Activated CD4-positive, alpha-beta T cell treated with anti-CD3 and anti-CD28 coated beads, Interleukin-2, amount 50 U/mL, for 4 hours (primary cell): ENCODE data around the gene CADM1.

Experiments used
- DNase-seq, 2 experiments: peaks; one replicate each; pipeline ENCODE4 v3.0.0-alpha.2; 2020

The CADM1 gene

GRCh38 chr11:115345840-115346239 is 158.4 kb downstream of the CADM1 start:
- DNase-seq, result no peak

GRCh38 chr11:115345361-115345760 is 158.9 kb downstream of the CADM1 start:
- no peak for DNase-seq

GRCh38 chr11:115344846-115345245 is 159.4 kb downstream of the CADM1 start:
- no peak for DNase-seq

DNA sequence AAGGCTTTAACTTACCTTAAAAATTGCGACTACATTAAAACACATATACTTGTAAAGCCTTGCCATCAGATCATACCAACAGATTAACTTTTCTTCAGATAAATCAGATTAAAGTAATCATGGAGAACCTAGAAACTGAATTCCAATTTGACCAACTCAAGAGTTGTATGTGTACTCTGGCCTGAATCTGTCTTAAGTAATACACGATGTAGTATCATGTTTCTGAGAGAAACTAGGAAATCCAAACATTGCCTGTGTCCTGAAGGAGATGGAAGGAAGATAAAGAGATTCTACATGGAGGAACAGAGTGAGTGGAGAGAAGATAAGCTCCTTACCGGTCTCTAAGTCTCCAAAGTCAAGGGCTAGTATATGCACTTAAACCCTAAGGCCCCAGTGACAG is 162.1 kb downstream of the CADM1 start:
- no peak for DNase-seq

DNA sequence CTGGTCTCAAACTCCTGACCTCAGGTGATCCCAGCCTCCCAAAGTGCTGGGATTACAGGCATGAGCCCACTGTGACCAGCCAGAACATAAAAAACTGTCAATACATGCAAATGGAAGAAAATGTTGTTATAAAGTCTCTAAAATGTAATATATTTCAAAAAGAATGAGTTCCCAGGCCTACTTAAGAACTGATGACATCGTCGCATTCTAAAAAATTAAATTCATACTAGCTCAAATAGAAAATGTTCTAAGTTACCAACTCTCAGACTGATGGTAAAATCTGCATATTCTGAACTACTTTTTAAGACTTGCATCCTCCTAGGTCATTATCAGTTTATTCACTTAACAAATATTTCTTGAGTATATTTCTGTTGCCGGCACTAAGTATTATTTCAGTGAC is 163.3 kb downstream of the CADM1 start:
- no peak for DNase-seq

DNA sequence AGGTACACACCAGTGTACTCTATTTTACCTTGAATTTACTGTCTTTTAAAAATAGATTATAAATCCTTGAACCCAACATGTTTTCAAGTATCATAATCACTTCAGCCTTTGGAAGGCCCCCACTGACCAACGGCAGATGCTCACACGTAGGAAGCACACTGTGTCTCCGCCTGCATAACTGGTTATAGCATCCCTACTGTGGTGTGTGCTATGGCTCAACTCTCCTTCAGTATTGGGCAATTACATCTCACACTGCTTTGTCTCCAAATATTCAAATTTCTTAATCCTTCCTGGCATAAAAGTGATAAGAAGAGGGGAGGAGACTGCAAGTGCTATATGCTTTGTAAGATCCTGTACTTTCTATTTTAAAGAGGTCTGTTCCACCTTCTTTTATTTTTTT is 165.7 kb downstream of the CADM1 start:
- no peak for DNase-seq

- DNase-seq, result no peak
Measured at GRCh38 chr11:115334932-115335788, 169.1 kb downstream of the CADM1 start.

DNA sequence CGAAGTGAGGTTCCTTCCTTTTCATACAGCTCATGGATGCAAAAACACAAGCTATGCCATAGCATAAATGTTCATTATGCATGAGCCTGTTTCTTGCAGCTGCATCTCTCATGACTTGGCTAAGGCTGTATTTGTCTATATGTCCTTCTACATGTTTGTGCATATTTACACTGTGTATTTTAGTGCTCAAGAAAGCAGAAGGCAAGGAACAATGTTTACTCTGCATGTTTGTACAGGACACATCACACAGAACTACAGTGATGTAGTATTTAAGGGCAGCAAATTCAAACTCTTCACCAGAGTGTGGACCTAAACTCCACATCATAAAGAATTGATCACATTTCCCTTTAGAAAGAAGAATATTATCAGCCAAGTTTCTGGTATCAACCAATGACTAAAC is 170.3 kb downstream of the CADM1 start:
- no peak for DNase-seq

DNA sequence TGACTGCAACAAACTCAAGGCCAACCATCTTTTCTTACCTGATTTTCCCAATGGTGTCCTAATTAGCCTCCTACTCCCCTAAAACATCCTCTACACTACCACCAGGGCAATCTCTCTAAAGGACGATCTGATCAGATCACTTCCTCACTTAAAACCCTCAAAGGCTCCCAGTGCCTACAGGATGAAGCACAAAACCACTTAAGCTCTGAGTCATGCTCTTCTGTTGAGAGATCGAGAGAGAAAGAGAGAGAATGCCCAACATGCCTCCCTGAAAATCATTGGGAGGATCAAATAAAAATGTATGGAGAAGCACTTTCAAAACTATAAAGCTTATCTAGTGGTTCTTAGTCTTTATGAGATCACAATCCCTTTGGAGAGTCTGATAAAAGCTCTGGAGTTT is 171.1 kb downstream of the CADM1 start:
- DNase-seq, result no peak

- DNase-seq, result no peak
Measured at GRCh38 chr11:115330684-115331482, 173.3 kb downstream of the CADM1 start.

- no peak for DNase-seq
Measured at GRCh38 chr11:115326526-115326925, 177.7 kb downstream of the CADM1 start.

DNA sequence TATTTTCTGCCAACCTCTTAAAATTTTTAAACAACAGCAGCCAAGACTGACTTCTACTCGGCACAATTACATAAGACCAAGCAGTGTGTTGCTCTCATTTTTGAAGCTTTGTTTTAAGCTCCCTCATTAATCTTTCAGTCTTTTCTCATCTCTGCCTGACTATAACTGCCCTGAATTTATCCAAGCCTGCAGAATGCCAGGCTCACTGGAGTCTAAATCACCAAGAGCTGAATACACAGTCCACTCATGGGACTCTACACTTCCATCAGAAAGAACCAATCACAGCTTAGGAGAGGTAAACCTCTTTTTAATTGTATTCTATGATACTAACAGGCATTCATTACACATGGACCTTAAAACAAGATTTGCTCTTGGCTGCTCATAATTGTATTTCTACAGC is 178.7 kb downstream of the CADM1 start:
- no peak for DNase-seq

GRCh38 chr11:115324581-115325432 is 179.4 kb downstream of the CADM1 start:
- no peak for DNase-seq

DNA sequence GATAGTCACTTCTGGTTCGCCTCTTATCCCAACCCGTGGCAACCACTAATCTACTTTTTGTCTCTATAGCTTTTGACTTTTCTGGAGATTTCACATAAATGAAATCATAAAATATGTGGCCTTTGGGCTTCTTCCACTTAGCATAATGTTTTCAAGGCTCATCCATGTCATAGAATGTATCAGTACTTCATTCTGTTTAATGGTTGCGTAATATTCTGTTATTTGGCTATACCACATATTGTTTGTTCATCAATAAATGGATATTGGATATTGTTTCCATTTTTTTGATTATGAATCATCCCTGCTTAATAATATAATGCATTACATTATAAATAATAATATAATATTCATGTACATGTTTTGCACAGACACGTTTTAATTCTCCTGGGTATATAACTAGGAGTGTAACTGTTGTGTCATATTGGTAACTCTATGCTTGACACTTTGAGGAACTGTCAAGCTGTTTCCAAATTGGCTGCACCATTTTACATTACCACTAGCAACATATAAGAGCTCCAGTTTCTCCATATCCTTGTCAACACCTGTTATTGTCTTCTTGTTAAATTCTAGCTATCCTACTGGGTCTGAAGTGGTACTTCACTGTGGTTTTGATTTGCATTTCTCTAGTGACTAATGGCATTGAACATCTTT is 181.5 kb downstream of the CADM1 start:
- no peak for DNase-seq

DNA sequence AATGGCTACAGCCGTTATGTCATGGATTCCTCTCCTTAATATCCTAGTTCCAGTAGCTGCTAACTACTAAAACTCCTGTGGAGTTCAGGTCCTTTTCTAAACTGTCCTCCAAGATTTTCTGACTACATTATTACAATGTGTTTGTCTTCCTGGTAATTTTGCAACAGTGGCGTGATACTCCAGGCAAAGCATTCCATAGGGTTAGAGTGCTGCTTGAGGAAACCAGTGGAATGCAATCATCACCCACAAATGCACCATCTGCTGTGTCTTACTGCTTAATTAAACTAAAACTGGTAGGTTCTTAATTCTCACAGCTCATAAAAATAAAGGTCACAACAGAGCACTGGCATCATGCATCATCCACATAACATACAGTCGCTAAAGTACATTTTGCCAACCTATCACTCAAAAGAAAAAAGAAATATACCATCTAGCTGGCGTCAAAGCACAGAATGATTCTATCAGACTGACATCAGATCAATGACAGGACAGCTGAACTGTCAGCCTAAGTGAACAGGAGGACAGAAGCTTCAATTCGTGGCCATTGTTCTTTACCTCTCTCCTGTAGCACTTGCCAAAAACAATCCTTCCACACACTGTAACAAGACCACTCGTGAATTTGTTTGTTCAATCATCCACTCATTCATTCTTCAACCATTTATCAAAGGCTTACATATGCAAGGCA is 182.5 kb downstream of the CADM1 start:
- DNase-seq, result no peak

DNA sequence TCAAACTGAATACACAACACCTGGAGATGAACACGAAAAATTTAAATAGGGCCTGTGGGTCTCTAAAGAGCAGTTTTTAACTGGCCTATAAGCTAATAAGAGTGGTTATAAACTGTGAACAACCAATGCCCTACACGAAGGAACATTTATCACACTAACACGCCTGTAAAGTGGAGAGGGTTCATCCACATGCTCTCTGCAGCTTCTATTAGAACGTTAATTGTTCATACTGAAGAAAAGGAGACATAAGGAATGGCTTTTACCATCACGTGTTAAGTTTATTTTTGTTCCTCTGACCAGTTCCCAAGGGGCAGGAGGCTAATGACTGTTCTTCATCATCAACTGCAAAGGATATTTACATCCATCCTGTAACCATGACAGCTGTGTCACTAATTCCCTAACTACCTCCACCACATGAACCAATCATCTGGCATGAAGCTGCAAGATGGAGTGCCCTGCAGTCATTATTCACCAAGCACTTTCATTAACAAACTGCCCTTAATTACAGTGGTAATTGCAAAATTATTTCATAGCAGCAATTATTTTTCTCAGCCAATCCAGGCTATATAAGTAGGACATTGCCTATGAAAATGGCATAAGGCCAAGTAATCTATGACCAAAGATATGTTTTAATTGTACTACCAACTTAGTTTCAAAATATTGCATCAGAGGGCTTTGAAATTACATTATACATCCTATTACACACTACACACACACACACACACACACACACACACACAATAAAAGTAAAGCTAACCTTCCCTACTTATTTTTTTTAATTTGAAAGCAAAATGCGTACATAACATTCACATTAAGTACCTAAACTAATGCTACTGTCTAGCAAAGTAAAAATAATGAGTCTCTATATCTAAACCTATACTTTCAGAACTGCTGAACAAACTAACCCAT is 186.7 kb downstream of the CADM1 start:
- no peak for DNase-seq

DNA sequence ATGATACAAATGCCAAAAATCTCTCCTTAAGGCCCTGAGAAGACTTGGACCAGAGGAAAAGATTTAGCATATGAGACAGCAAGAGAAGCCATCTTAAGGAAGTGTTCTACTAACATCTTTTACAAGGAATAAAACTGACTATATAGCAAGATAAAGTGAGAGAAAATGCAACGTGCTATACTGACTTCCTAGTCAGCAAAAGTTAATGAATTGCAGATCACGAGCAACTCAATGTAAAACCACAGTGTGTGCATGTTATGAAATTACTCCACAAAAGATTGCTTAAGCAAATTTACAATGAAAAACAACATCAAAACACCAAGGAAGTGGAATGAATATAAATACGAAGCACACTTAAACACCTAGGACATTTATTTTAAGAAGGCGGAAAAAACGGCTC is 187.5 kb downstream of the CADM1 start:
- no peak for DNase-seq

DNA sequence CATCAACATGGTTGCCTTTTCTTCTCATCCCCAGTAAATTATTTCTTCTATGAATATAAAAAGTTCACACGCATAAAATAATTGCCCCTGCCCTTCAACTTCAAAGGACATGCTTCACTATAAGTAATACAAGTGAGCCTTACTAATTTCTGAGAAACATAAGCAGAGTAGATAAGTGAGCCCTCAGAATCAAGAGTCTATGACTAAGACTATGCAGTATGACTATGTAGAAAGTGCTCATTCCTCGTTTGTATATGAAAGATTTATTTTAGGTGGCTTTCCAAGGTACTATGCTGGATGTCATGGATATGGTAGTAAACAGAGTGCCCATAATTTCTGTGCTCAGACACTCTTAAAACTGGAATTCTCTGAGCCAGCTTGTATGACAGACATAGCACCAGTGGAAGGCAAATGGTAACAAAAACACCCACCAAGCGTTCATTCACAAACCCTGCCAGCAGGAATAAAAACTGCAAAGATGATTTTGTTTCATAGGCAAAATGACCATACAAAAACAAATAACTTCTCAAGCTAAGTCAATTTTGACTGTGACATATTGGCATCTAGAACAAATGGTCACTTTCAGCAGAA is 189.8 kb downstream of the CADM1 start:
- no peak for DNase-seq

GRCh38 chr11:115313224-115313838 is 190.9 kb downstream of the CADM1 start:
- DNase-seq, result no peak

- DNase-seq, result no peak
Measured at GRCh38 chr11:115311949-115312348, 192.3 kb downstream of the CADM1 start.
